Measurements from ENCODE around the gene CISD1.
A peak's percentile ranks its signal among the peaks of the same experiment; 100 is the strongest.
"Not testable (repeated sequence)": the region's sequence is repeated elsewhere in the genome, so short reads cannot be mapped to it uniquely, and the experiment has no call there.

The CISD1 gene

GRCh38 chr10:58268946-58269781, at the start of gene CISD1:
TSS of gene CISD1 (plus strand) at chr10:58269162. CDS start at chr10:58269274, 112 bp downstream.
- peak; percentile 82 to 96 for DNase-seq

GRCh38 chr10:58219875-58220274, 49.1 kb upstream of the CISD1 start:
- no peak for DNase-seq

GRCh38 chr10:58220769-58221451, 48.1 kb upstream of the CISD1 start:
- no peak for DNase-seq

- DNase-seq, result no peak
Measured at GRCh38 chr10:58225654-58226053, 43.3 kb upstream of the CISD1 start.

GRCh38 chr10:58229856-58230255, 39.1 kb upstream of the CISD1 start:
- DNase-seq, result not testable (repeated sequence)

GRCh38 chr10:58237014-58237834, 31.7 kb upstream of the CISD1 start:
- no peak for DNase-seq

GRCh38 chr10:58239561-58240169, 29.3 kb upstream of the CISD1 start:
- no peak for DNase-seq

GRCh38 chr10:58240531-58240930, 28.4 kb upstream of the CISD1 start:
- no peak for DNase-seq

- DNase-seq, result no peak
Measured at GRCh38 chr10:58241346-58241745, 27.6 kb upstream of the CISD1 start.

- DNase-seq, result no peak
Measured at GRCh38 chr10:58243269-58243668, 25.7 kb upstream of the CISD1 start.

GRCh38 chr10:58243801-58244200, 25.2 kb upstream of the CISD1 start:
- DNase-seq, result not testable (repeated sequence)

GRCh38 chr10:58244242-58244641, 24.7 kb upstream of the CISD1 start:
- not testable (repeated sequence) for DNase-seq

- DNase-seq, result not testable (repeated sequence)
Measured at GRCh38 chr10:58244666-58245065, 24.3 kb upstream of the CISD1 start.

GRCh38 chr10:58253184-58253583, 15.8 kb upstream of the CISD1 start:
- no peak for DNase-seq

- no peak for DNase-seq
Measured at GRCh38 chr10:58254644-58255043, 14.3 kb upstream of the CISD1 start.

- not testable (repeated sequence) for DNase-seq
Measured at GRCh38 chr10:58256013-58256780, 12.8 kb upstream of the CISD1 start.

GRCh38 chr10:58258977-58259692, 9.8 kb upstream of the CISD1 start:
- DNase-seq, result no peak

- DNase-seq, result no peak
Measured at GRCh38 chr10:58260334-58260733, 8.6 kb upstream of the CISD1 start.

- DNase-seq, result no peak
Measured at GRCh38 chr10:58262766-58263165, 6.2 kb upstream of the CISD1 start.

- DNase-seq, result no peak
Measured at GRCh38 chr10:58264780-58265179, 4.2 kb upstream of the CISD1 start.

- DNase-seq, result no peak
Measured at GRCh38 chr10:58265249-58265648, 3.7 kb upstream of the CISD1 start.
